Body of pancreas (tissue), 4 donors: ENCODE results near the gene FYTTD1. TPM values are rescaled to one million over a fixed set of nuclear protein-coding genes. Genes with fewer than 3 reads are reported as not detected.

Experiments used
- ATAC-seq: fragments of 150-250 bp; one replicate; pipeline ENCODE4 v1.9.1; 2016
- DNase-seq, 4 donors: peaks; one replicate each; pipeline ENCODE4 v3.0.0-alpha.2; 2019
- H3K27ac ChIP-seq, 4 donors: fragments of 200-600 bp; sonication (generic); 1 replicate in 3 of 4; 2 replicates in 1 of 4; pipeline versions ENCODE4 v1.5.1 to v1.6.1; 2016 to 2019; ENCODE audit warnings: mild to moderate bottlenecking in 1 of 4, mixed read lengths in 1 of 4, moderate library complexity in 1 of 4
- H3K27me3 ChIP-seq, 2 donors: fragments of 200-600 bp; sonication (generic); one replicate each; pipeline ENCODE4 v1.6.0; 2016; ENCODE audit warnings: mild to moderate bottlenecking in 1 of 2
- H3K36me3 ChIP-seq, 2 donors: fragments of 200-600 bp; sonication (generic); replicated peaks in 1 of 2; 2 replicates each; pipeline ENCODE4 v1.5.1; 2016; ENCODE audit warnings: low read depth in 2 of 2; ENCODE audit not compliant: insufficient read depth in 1 of 2
- H3K4me1 ChIP-seq: fragments of 200-600 bp; sonication (generic); one replicate; pipeline ENCODE4 v1.6.0; 2016
- H3K4me3 ChIP-seq, 2 donors: fragments of 200-600 bp; sonication (generic); 1 replicate in 1 of 2; 2 replicates in 1 of 2; pipeline ENCODE4 v1.5.1; 2016 to 2019
- H3K9me3 ChIP-seq, 3 donors: fragments of 200-600 bp; sonication (generic); 1 replicate in 2 of 3; 2 replicates in 1 of 3; pipeline ENCODE4 v1.5.1; 2016
- POLR2A ChIP-seq, 3 donors: fragments of 450-650 bp; IDR thresholded peaks; one replicate each; pipeline ENCODE4 v1.6.1; 2016; ENCODE audit warnings: antibody characterized with exemption in 3 of 3, mild to moderate bottlenecking in 2 of 3
- WGBS, 2 donors: methylation state at CpG; one replicate each; pipeline ENCODE4 v1.1.5; 2017; 5-methylcytosine and 5-hydroxymethylcytosine counted together
- intact Hi-C: fragments of 100-400 bp; cut with DNase I; formaldehyde crosslinking; loops from one replicate; pipeline ENCODE4 v1.15.1; 2023
- total RNA-seq, 2 donors: library from RNA; depleted of rRNA; stranded (reverse); fragments of >200 nt; gene quantifications; one replicate each; pipeline ENCODE4 v1.1.0, GENCODE V29; 2016
- TF ChIP-seq, protein P1 (sequence below), 7 experiments: fragments of 450-650 bp in 4 of 7; fragments of 200-600 bp in 3 of 7; sonication (generic) in 3 of 7; IDR thresholded peaks; one replicate each; pipeline ENCODE4 v1.5.1; 2016 to 2019; ENCODE audit warnings: antibody characterized with exemption in 7 of 7

FYTTD1 gene
- total RNA-seq, 2 donors from 2014 or later = 13.8 to 16.3 TPM

DNA sequence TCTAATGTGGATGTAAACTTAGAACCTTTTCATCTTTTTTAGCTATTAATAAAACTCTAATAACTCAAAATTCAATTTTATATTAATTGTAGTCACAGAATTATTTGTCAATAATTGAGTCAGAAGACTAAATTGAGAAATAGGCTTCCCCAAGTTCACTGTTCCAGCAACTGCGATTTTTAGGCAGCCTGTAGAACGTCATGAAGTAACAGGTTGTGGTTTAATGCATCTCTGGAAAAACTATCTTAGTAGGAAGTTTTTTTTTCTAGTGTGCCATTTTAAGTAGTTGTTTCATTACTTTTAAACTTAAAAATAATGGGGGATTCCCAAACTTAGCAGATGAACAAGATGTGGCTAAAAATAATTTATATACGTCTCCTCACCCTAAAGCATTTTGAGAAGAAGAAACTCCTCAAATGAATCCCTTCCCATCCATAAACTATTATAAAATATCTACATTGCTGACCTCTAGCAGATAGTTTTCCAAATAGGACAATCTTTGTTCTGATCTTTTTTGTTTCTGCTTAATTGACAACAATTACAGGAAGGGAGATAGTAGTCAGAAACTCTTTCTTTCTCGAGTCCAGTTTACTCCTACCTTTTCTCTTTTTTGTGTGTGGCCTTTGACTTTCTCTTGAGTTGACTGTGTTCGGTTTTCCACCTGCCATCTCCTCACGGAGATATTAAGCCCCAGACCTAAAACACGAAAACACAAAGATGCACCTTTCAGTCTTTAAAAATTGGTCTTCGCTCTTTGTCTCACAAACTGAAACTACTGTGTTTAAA, 84.4 kb downstream of the FYTTD1 start:
- H3K4me3 ChIP-seq = no peak overlapping the region
- DNase-seq (no peak), ATAC-seq (no peak)
- intact Hi-C loops = no loop called here
- 88 to 94% methylated on average over 8 of the region's 8 CpGs for WGBS, 2 donors
- no peak overlapping the region for H3K27ac ChIP-seq
- H3K36me3 ChIP-seq = peaks cover 0 to 9% of the 10 kb centered on the region in 2 donors
- TF ChIP-seq POLR2A (IDR thresholded peaks at IDR 0.05) = no peak
- TF ChIP-seq, protein P1, sequence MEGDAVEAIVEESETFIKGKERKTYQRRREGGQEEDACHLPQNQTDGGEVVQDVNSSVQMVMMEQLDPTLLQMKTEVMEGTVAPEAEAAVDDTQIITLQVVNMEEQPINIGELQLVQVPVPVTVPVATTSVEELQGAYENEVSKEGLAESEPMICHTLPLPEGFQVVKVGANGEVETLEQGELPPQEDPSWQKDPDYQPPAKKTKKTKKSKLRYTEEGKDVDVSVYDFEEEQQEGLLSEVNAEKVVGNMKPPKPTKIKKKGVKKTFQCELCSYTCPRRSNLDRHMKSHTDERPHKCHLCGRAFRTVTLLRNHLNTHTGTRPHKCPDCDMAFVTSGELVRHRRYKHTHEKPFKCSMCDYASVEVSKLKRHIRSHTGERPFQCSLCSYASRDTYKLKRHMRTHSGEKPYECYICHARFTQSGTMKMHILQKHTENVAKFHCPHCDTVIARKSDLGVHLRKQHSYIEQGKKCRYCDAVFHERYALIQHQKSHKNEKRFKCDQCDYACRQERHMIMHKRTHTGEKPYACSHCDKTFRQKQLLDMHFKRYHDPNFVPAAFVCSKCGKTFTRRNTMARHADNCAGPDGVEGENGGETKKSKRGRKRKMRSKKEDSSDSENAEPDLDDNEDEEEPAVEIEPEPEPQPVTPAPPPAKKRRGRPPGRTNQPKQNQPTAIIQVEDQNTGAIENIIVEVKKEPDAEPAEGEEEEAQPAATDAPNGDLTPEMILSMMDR (IDR thresholded peaks at IDR 0.05) = no peak
- H3K27me3 ChIP-seq = no peaks in the 10 kb centered on the region
- no peaks in the 10 kb centered on the region for H3K9me3 ChIP-seq
- H3K4me1 ChIP-seq = no peaks in the 10 kb centered on the region

DNA sequence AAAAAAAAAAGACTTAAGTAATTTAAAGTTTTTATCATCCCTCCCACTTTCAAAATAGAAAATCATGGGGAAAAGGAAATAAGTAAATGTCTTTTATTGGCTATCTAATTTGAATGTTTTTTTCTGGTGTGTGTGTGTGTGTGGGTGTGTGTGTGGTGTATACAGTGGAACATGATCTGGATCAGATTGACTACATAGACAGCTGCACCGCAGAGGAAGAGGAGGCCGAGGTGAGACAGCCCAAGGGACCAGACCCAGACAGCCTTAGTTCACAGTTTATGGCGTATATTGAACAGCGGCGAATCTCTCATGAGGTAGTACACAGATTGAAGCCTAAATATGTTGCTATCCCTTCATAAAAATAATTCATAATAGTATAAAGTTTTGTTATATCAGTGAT, 85.8 kb downstream of the FYTTD1 start:
- Histone ChIP-seq H3K27ac (no peak overlapping the region), H3K27me3 (no peaks in the 10 kb centered on the region), H3K4me3 (no peak overlapping the region), H3K9me3 (no peaks in the 10 kb centered on the region), H3K4me1 (no peaks in the 10 kb centered on the region), H3K36me3 (peaks cover 0 to 13% of the 10 kb centered on the region in 2 donors)
- WGBS, 2 donors = 91 to 99% methylated on average over 5 of the region's 5 CpGs
- ATAC-seq (no peak), DNase-seq (no peak)
- intact Hi-C loops = no loop called here
- TF ChIP-seq, protein P1 (IDR thresholded peaks at IDR 0.05) = no peak
- no peak for TF ChIP-seq POLR2A (IDR thresholded peaks at IDR 0.05)

DNA sequence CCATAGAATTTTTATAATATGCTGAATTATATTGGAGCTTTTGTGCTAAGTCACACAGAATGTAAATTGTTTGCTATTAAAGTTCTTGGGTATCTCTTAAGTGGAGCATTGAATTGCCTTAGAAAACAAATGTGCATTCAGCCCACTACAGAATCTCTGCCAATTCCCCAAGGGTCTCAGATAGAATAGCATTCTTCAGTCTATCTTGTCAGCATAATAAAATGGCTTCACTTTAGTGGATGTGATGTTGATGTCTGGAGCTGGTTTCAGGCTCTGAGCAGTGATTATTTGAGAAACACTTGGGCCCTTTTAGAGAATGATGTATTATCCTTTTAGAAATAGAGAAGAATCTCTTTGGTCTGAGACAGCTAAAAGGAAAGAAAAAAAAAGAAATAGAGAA, 86.6 kb downstream of the FYTTD1 start:
- intact Hi-C loops = no loop called here
- Histone ChIP-seq H3K4me1 (no peaks in the 10 kb centered on the region), H3K9me3 (no peaks in the 10 kb centered on the region), H3K27ac (no peak overlapping the region), H3K27me3 (no peaks in the 10 kb centered on the region), H3K4me3 (no peak overlapping the region), H3K36me3 (peaks cover 0 to 14% of the 10 kb centered on the region in 2 donors)
- DNase-seq (no peak), ATAC-seq (no peak)
- TF ChIP-seq, protein P1 (IDR thresholded peaks at IDR 0.05) = no peak
- TF ChIP-seq POLR2A (IDR thresholded peaks at IDR 0.05) = no peak

Other genes with a start within 250 kb of the FYTTD1 start
- 1 to 10 TPM; 2.3 to 9.1 TPM for gene BDH1, start 193.9 kb upstream of the FYTTD1 start, total RNA-seq
- 10 to 100 TPM; 23.1 to 33.0 TPM for gene RUBCN, start 13.0 kb upstream of the FYTTD1 start, total RNA-seq
- 10 to 100 TPM; 26.7 to 29.0 TPM for gene LRCH3, start 41.4 kb downstream of the FYTTD1 start, total RNA-seq
- gene RPL35A, start 200.3 kb downstream of the FYTTD1 start, total RNA-seq = 100 to 1,000 TPM; 156 to 462 TPM
- gene LMLN, start 210.3 kb downstream of the FYTTD1 start, total RNA-seq = 1 to 10 TPM; 1.6 to 4.4 TPM